ENCODE results near the gene SAMD1. TPM values are rescaled to one million over a fixed set of nuclear protein-coding genes. Genes with fewer than 3 reads are reported as not detected.

Gene SAMD1
- total and polyA plus RNA-seq, 9 of the 15 experiments (the other 6 are each of a cell fraction or from before 2014, with no cell fraction given) = 2.9 to 96.0 (median 43.5) TPM

GRCh38 chr19:14136509-14137281 is 46.1 kb upstream of the SAMD1 start, which contains the start of gene ASF1B (continued):
- TF ChIP-seq BDP1 (IDR thresholded peaks at IDR 0.05; ENCODE audit: insufficient read depth, insufficient read length) (no peak), TCF7 (IDR thresholded peaks at IDR 0.05; ENCODE audit: borderline replicate concordance) (no peak), KDM5B (IDR thresholded peaks at IDR 0.05; ENCODE audit: insufficient replicate concordance, low read depth, low read length) (peak; percentile 97), ZNF282 (CRISPR knock-in tag; IDR thresholded peaks at IDR 0.05) (no peak), SRF (CRISPR knock-in tag; IDR thresholded peaks at IDR 0.05) (peak in 1 of 2 experiments; percentile 34; a peak in 1 of 4 replicates), MEF2D (tag; conservative IDR thresholded peaks at IDR 0.05; ENCODE audit: low read depth) (no peak), CTCFL (IDR thresholded peaks at IDR 0.05; ENCODE audit: borderline replicate concordance, insufficient read depth, low read depth, low read length, poor library complexity, severe bottlenecking) (peak; percentile 89), RHOXF2B (CRISPR knock-in tag; conservative IDR thresholded peaks at IDR 0.05) (no peak), EGR1 (conservative IDR thresholded peaks at IDR 0.05) (no peak; the same call in 1 of the 2 replicates)
- TF ChIP-seq, protein P1, sequence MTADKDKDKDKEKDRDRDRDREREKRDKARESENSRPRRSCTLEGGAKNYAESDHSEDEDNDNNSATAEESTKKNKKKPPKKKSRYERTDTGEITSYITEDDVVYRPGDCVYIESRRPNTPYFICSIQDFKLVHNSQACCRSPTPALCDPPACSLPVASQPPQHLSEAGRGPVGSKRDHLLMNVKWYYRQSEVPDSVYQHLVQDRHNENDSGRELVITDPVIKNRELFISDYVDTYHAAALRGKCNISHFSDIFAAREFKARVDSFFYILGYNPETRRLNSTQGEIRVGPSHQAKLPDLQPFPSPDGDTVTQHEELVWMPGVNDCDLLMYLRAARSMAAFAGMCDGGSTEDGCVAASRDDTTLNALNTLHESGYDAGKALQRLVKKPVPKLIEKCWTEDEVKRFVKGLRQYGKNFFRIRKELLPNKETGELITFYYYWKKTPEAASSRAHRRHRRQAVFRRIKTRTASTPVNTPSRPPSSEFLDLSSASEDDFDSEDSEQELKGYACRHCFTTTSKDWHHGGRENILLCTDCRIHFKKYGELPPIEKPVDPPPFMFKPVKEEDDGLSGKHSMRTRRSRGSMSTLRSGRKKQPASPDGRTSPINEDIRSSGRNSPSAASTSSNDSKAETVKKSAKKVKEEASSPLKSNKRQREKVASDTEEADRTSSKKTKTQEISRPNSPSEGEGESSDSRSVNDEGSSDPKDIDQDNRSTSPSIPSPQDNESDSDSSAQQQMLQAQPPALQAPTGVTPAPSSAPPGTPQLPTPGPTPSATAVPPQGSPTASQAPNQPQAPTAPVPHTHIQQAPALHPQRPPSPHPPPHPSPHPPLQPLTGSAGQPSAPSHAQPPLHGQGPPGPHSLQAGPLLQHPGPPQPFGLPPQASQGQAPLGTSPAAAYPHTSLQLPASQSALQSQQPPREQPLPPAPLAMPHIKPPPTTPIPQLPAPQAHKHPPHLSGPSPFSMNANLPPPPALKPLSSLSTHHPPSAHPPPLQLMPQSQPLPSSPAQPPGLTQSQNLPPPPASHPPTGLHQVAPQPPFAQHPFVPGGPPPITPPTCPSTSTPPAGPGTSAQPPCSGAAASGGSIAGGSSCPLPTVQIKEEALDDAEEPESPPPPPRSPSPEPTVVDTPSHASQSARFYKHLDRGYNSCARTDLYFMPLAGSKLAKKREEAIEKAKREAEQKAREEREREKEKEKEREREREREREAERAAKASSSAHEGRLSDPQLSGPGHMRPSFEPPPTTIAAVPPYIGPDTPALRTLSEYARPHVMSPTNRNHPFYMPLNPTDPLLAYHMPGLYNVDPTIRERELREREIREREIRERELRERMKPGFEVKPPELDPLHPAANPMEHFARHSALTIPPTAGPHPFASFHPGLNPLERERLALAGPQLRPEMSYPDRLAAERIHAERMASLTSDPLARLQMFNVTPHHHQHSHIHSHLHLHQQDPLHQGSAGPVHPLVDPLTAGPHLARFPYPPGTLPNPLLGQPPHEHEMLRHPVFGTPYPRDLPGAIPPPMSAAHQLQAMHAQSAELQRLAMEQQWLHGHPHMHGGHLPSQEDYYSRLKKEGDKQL (CRISPR knock-in tag; IDR thresholded peaks at IDR 0.05; ENCODE audit: borderline replicate concordance) = no peak
- TF ChIP-seq, protein P2, sequence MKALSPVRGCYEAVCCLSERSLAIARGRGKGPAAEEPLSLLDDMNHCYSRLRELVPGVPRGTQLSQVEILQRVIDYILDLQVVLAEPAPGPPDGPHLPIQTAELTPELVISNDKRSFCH (CRISPR knock-in tag; IDR thresholded peaks at IDR 0.05) = no peak
- TF ChIP-seq, protein P2 (tag; IDR thresholded peaks at IDR 0.05) = no peak
- TF ChIP-seq, protein P3, sequence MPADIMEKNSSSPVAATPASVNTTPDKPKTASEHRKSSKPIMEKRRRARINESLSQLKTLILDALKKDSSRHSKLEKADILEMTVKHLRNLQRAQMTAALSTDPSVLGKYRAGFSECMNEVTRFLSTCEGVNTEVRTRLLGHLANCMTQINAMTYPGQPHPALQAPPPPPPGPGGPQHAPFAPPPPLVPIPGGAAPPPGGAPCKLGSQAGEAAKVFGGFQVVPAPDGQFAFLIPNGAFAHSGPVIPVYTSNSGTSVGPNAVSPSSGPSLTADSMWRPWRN (IDR thresholded peaks at IDR 0.05; ENCODE audit: low read depth) = 0 out of 2 replicates have a peak, but pooled peaks have one; percentile 16
